AG09309 (cell line): ENCODE measurements around the gene IQCE.

Experiments used
- DNase-seq: peaks from one replicate; pipeline ENCODE4 v3.0.0-alpha.2; 2010; ENCODE audit warnings: low read depth
- H3K4me3 ChIP-seq: 2 replicates; pipeline ENCODE4 v1.5.1; 2011; ENCODE audit warnings: mild to moderate bottlenecking, low read depth, low read length, moderate library complexity; ENCODE audit not compliant: control insufficient read depth
- TF ChIP-seq, protein P1 (sequence below): IDR thresholded peaks from 2 replicates; pipeline ENCODE4 v1.5.1; 2011; ENCODE audit warnings: mild to moderate bottlenecking, low read depth, low read length, inconsistent platforms; ENCODE audit not compliant: insufficient read depth, control insufficient read depth; ENCODE audit errors: missing control alignments

Gene IQCE

DNA sequence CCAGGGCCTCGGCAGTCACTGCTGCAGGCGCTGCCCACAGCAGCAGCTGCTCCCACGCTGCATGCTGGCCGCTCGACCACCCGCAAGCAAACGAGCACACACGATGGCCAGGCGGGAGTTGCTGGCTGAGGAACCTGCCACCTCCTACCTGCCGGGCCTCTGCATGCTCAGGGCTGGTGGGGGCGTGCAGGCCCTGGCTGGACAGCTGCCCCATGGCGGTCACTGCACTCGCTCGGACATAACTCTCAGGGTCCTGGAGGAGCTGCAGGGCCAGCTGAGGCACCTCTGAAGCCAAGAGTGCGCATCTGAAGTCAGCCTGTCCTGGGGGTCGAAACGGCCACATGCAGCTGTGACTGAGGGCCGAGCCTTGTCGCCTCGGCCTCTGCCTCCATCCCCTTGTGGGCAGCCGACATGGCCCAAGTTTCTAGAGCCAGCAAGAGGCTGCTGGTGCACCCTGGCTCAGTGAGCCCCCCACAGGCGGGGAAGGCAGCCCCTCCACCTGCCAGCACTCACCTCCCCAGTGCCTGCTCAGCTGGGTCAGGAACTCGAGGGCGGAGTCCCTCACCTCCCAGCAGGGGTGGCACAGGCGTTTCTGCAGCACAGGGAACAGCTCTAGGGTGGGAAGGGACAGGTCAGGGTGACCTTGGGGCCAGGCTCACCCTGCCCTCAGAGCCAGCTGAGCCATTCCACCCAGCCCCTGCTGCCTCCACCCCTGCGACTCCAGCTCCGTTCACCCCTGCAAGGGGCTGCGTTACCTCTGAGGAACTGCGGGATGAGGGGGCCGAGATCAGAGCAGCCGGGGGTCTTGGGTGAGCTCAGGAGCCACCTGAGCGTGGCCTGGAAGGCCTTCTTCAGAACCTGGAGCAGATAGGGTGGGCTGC is 19.5 kb upstream of the IQCE start:
- DNase-seq: no peak
- TF ChIP-seq, protein P1, sequence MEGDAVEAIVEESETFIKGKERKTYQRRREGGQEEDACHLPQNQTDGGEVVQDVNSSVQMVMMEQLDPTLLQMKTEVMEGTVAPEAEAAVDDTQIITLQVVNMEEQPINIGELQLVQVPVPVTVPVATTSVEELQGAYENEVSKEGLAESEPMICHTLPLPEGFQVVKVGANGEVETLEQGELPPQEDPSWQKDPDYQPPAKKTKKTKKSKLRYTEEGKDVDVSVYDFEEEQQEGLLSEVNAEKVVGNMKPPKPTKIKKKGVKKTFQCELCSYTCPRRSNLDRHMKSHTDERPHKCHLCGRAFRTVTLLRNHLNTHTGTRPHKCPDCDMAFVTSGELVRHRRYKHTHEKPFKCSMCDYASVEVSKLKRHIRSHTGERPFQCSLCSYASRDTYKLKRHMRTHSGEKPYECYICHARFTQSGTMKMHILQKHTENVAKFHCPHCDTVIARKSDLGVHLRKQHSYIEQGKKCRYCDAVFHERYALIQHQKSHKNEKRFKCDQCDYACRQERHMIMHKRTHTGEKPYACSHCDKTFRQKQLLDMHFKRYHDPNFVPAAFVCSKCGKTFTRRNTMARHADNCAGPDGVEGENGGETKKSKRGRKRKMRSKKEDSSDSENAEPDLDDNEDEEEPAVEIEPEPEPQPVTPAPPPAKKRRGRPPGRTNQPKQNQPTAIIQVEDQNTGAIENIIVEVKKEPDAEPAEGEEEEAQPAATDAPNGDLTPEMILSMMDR: no peak
- H3K4me3 ChIP-seq: no peak overlapping the region

DNA sequence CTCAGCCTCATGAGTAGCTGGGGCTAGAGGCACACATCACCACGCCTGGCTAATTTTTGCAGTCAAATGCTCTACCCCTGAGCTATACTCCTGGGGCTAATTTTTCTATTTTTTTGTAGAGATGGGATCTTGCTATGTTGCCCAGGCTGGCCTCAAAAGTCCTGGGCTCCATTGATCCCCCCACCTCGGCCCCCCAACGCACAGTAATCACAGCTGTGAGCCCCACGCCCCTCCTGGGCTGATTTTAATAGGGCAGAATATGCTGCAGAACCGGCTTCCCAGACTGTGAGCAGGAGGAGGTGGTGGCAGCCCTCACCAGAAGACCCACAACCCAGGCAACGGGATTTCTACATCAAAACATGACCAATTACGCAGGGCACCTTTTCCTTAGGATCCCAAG is 18.6 kb upstream of the IQCE start:
- TF ChIP-seq, protein P1: no peak
- DNase-seq: no peak
- no peak overlapping the region for H3K4me3 ChIP-seq

- TF ChIP-seq, protein P1: no peak
- no peak for DNase-seq
- H3K4me3 ChIP-seq: no peak overlapping the region
Measured at GRCh38 chr7:2540641-2541051, 18.1 kb upstream of the IQCE start.

- H3K4me3 ChIP-seq: no peak overlapping the region
- DNase-seq: no peak
- TF ChIP-seq, protein P1: no peak
Measured at GRCh38 chr7:2541291-2542010, 17.3 kb upstream of the IQCE start.

- DNase-seq: no peak
- TF ChIP-seq, protein P1: no peak
- no peak overlapping the region for H3K4me3 ChIP-seq
Measured at GRCh38 chr7:2542011-2542915, 16.5 kb upstream of the IQCE start.
